ENCODE results near the gene DEK. TPM values are rescaled to one million over a fixed set of nuclear protein-coding genes. Genes with fewer than 3 reads are reported as not detected.

DEK gene
- total and polyA plus RNA-seq, 2 of the 13 experiments (the other 11 are each of a cell fraction or from before 2014, with no cell fraction given): 53.2 to 276 TPM

DNA sequence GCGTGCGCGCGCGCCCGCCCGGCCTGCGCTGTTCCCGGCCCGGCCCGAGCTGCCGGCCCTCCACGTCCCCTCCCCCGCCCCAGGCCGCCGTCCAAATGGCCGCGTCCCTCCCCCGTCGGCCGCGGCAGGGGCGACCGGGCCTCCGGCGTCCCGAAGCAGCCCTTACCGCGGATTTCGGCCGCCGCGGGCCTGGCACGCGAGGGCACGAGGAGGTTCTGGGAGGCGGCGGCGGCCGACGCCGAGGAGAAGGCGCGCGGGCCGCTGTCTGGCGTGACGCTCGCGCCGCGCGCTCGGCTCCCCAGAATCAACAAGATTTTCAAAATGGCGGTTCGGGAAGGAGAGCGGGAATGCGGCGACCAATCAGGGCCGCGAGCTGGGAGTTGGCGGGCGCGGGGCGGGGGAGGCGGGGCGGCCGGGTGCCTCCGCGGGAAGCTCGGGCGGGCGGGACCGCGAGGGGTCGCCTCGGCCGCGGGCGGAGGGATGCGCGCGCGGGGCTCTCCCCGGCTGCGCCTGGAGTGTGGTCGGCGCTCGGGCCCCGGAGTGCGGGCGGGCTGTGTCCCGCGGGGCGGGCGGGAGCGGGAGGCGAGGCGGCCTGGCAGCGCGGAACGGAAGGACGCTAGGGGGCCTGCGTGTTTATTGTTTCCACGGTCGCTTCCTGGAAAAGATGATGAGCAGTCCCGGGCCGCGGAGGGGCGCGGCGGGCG is at the start of gene DEK (continued):
- TF ChIP-seq, protein P1, sequence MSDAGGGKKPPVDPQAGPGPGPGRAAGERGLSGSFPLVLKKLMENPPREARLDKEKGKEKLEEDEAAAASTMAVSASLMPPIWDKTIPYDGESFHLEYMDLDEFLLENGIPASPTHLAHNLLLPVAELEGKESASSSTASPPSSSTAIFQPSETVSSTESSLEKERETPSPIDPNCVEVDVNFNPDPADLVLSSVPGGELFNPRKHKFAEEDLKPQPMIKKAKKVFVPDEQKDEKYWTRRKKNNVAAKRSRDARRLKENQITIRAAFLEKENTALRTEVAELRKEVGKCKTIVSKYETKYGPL (CRISPR knock-in tag; IDR thresholded peaks at IDR 0.05): no peak
- no peak; the same call in 1 of the 2 replicates for TF ChIP-seq HCFC1 (IDR thresholded peaks at IDR 0.05; ENCODE audit: low read depth, low read length)
- TF ChIP-seq FLYWCH1 (CRISPR knock-in tag; IDR thresholded peaks at IDR 0.05): no peak; the same call in 1 of the 2 replicates
- peak; percentile 71; the same call in 1 of the 2 replicates for TF ChIP-seq SPEN (CRISPR knock-in tag; IDR thresholded peaks at IDR 0.05; ENCODE audit: low read depth)
- no peak for TF ChIP-seq RBAK (CRISPR knock-in tag; IDR thresholded peaks at IDR 0.05)
- no peak for TF ChIP-seq MTF1 (CRISPR knock-in tag; IDR thresholded peaks at IDR 0.05)
- no peak for TF ChIP-seq NFATC3 (CRISPR knock-in tag; IDR thresholded peaks at IDR 0.05)
- 0 out of 2 replicates have a peak, but pooled peaks have one; percentile 4 for TF ChIP-seq RARA (CRISPR knock-in tag; IDR thresholded peaks at IDR 0.05)
- TF ChIP-seq ZNF484 (CRISPR knock-in tag; IDR thresholded peaks at IDR 0.05; ENCODE audit: borderline replicate concordance, low read depth): no peak
- peak; percentile 6; the same call in 1 of the 2 replicates for TF ChIP-seq YEATS4 (CRISPR knock-in tag; IDR thresholded peaks at IDR 0.05; ENCODE audit: borderline replicate concordance)
- TF ChIP-seq NFYC (CRISPR knock-in tag; IDR thresholded peaks at IDR 0.05): peak; percentile 79
- TF ChIP-seq ZBTB38 (CRISPR knock-in tag; IDR thresholded peaks at IDR 0.05): peak; percentile 14; the same call in 1 of the 2 replicates
- TF ChIP-seq, protein P2, sequence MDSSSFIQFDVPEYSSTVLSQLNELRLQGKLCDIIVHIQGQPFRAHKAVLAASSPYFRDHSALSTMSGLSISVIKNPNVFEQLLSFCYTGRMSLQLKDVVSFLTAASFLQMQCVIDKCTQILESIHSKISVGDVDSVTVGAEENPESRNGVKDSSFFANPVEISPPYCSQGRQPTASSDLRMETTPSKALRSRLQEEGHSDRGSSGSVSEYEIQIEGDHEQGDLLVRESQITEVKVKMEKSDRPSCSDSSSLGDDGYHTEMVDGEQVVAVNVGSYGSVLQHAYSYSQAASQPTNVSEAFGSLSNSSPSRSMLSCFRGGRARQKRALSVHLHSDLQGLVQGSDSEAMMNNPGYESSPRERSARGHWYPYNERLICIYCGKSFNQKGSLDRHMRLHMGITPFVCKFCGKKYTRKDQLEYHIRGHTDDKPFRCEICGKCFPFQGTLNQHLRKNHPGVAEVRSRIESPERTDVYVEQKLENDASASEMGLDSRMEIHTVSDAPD (CRISPR knock-in tag; IDR thresholded peaks at IDR 0.05): no peak
- TF ChIP-seq EHMT2 (IDR thresholded peaks at IDR 0.05; ENCODE audit: borderline replicate concordance, low read depth, low read length): no peak
- no peak for TF ChIP-seq KAT2B (IDR thresholded peaks at IDR 0.05; ENCODE audit: borderline replicate concordance, low read depth, low read length)
- TF ChIP-seq, protein P3, sequence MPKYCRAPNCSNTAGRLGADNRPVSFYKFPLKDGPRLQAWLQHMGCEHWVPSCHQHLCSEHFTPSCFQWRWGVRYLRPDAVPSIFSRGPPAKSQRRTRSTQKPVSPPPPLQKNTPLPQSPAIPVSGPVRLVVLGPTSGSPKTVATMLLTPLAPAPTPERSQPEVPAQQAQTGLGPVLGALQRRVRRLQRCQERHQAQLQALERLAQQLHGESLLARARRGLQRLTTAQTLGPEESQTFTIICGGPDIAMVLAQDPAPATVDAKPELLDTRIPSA (CRISPR knock-in tag; IDR thresholded peaks at IDR 0.05; ENCODE audit: borderline replicate concordance): no peak
- TF ChIP-seq FOXC1 (CRISPR knock-in tag; IDR thresholded peaks at IDR 0.05; ENCODE audit: borderline replicate concordance): peak; percentile 94
- TF ChIP-seq, protein P4, sequence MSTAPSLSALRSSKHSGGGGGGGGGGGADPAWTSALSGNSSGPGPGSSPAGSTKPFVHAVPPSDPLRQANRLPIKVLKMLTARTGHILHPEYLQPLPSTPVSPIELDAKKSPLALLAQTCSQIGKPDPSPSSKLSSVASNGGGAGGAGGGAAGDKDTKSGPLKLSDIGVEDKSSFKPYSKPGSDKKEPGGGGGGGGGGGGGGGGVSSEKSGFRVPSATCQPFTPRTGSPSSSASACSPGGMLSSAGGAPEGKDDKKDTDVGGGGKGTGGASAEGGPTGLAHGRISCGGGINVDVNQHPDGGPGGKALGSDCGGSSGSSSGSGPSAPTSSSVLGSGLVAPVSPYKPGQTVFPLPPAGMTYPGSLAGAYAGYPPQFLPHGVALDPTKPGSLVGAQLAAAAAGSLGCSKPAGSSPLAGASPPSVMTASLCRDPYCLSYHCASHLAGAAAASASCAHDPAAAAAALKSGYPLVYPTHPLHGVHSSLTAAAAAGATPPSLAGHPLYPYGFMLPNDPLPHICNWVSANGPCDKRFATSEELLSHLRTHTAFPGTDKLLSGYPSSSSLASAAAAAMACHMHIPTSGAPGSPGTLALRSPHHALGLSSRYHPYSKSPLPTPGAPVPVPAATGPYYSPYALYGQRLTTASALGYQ (CRISPR knock-in tag; IDR thresholded peaks at IDR 0.05): no peak
- no peak for TF ChIP-seq MED8 (CRISPR knock-in tag; IDR thresholded peaks at IDR 0.05; ENCODE audit: insufficient replicate concordance)
- TF ChIP-seq ZSCAN21 (CRISPR knock-in tag; IDR thresholded peaks at IDR 0.05; ENCODE audit: borderline replicate concordance): peak; percentile 64; the same call in 1 of the 2 replicates
- no peak for TF ChIP-seq MAF1 (CRISPR knock-in tag; IDR thresholded peaks at IDR 0.05; ENCODE audit: borderline replicate concordance)
- TF ChIP-seq, protein P5, sequence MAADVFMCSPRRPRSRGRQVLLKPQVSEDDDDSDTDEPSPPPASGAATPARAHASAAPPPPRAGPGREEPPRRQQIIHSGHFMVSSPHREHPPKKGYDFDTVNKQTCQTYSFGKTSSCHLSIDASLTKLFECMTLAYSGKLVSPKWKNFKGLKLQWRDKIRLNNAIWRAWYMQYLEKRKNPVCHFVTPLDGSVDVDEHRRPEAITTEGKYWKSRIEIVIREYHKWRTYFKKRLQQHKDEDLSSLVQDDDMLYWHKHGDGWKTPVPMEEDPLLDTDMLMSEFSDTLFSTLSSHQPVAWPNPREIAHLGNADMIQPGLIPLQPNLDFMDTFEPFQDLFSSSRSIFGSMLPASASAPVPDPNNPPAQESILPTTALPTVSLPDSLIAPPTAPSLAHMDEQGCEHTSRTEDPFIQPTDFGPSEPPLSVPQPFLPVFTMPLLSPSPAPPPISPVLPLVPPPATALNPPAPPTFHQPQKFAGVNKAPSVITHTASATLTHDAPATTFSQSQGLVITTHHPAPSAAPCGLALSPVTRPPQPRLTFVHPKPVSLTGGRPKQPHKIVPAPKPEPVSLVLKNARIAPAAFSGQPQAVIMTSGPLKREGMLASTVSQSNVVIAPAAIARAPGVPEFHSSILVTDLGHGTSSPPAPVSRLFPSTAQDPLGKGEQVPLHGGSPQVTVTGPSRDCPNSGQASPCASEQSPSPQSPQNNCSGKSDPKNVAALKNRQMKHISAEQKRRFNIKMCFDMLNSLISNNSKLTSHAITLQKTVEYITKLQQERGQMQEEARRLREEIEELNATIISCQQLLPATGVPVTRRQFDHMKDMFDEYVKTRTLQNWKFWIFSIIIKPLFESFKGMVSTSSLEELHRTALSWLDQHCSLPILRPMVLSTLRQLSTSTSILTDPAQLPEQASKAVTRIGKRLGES (CRISPR knock-in tag; IDR thresholded peaks at IDR 0.05; ENCODE audit: borderline replicate concordance): no peak
